GM13977 (cell line): ENCODE results near the gene COL4A4.

Source experiments
- DNase-seq: peaks from one replicate; pipeline ENCODE4 v3.0.0; 2012; ENCODE audit warnings: low spot score
- CTCF ChIP-seq: IDR thresholded peaks from 2 replicates; pipeline ENCODE4 v1.5.1; 2012; ENCODE audit warnings: mild to moderate bottlenecking, control low read depth; ENCODE audit not compliant: insufficient read depth; ENCODE audit errors: extremely low read depth, missing control alignments
- in situ Hi-C: fragments of 300-500 bp; cut with MboI; formaldehyde crosslinking; loops from one replicate; pipeline ENCODE4 v1.12.0; 2022; ENCODE audit warnings: low sequenced_read_pairs, low pct_unique_long_range_greater_than_20kb, mixed read lengths, inconsistent platforms; ENCODE audit not compliant: unreplicated experiment

COL4A4 gene

DNA sequence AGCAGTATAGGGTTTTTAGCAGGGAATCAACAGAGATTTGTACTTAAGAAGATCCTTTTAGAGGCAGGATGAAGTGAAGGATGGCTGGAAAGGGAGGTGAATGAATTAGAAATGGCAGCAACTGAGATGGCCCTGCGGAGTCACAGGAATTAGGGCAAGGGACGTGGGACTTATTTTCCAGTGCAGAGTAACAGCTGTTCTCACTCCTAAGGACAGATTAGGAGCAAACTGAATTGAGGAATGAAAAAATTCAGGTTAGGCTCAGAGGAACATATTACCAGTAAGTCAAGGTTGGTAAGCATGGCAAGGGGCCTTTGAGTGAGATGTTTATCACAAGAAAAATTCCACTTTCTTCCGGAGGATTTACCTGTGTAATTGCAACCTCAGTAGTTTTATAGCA is 34.9 kb upstream of the COL4A4 start:
- DNase-seq, result no peak
- in situ Hi-C loops, result no loop called here
- no peak for TF ChIP-seq CTCF

GRCh38 chr2:227194219-227194618 is 30.2 kb upstream of the COL4A4 start:
- in situ Hi-C loops, result no loop called here
- DNase-seq, result no peak
- no peak for TF ChIP-seq CTCF

GRCh38 chr2:227192491-227192890 is 28.5 kb upstream of the COL4A4 start:
- in situ Hi-C loops, result no loop called here
- DNase-seq, result no peak
- TF ChIP-seq CTCF, result no peak

GRCh38 chr2:227191367-227191766 is 27.4 kb upstream of the COL4A4 start:
- no peak for DNase-seq
- TF ChIP-seq CTCF, result no peak
- in situ Hi-C loops, result no loop called here

DNA sequence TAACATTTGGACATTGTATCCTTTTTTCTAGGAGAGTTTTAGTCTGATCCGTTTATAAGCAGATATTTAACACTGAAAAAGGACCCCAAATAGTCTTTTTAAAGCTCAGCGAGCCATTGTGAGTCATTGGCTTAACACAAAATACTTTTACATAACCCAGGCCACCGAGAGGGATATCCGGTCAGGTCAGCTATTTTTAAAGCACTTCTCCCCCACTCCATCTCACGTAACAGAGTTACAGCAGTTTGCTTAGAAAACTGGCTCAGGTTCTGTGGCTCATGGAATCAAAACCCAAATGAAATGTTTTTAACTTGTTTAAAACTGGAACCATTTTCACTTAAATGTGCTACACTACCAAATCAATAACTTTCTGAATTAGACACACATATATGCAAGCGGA is 24.3 kb upstream of the COL4A4 start:
- in situ Hi-C loops, result no loop called here
- DNase-seq, result no peak
- no peak for TF ChIP-seq CTCF

DNA sequence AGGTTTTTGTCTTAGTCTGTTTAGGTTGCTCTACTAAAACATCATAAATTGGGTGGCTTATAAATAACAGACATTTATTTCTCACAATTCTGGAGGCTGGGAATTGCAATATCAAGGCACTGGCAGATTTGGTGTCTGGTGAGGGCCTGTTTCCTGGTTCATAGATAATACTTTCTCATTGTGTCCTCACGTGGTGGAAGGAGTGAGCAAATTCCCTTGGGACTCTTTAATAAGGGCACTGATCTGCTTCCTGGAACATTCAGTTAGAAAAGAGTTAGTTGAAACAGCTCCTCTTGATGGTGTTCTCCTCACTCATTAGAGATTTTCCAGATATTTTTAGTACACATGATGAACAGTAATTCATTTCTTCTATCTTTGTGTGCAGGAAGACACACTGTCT is 22.7 kb upstream of the COL4A4 start:
- in situ Hi-C loops, result no loop called here
- no peak for TF ChIP-seq CTCF
- DNase-seq, result no peak

- in situ Hi-C loops, result no loop called here
- DNase-seq, result no peak
- no peak for TF ChIP-seq CTCF
These were observed 21.7 kb upstream of the COL4A4 start for GRCh38 chr2:227185615-227186232.
